DMS153 treated with DMSO at 0.1 percent for 48 hours (cell line): Measurements from ENCODE around the gene CARHSP1.
"Not testable (repeated sequence)": the region's sequence is repeated elsewhere in the genome, so short reads cannot be mapped to it uniquely, and the experiment has no call there.

Experiments used
- DNase-seq: peaks from one replicate; lab custom pipeline; 2025; ENCODE audit not compliant: unreplicated experiment; lab: John Stamatoyannopoulos, UW

Gene CARHSP1

DNA sequence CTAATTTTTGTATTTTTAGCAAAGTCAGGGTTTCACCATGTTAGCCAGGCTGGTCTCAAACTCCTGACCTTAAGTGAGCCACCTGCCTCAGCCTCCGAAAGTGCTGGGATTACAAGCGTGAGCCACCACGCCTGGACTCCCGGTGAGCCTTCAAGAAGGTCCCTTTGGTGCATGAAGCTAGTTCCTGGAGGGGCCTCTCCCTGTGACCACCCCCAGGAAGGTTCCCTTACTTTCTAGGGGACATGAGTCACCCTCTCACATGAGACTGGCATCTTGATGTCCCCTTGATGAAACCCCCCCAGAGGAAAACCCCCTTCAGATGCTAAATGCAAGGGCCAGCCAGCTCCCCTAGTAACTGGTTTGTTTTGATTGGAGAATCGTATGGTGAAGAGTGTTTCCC, 12.8 kb downstream of the CARHSP1 start:
- no peak for DNase-seq

GRCh38 chr16:8855051-8855786, 13.6 kb downstream of the CARHSP1 start:
- no peak for DNase-seq

GRCh38 chr16:8854298-8854948, 14.4 kb downstream of the CARHSP1 start:
- DNase-seq = no peak

DNA sequence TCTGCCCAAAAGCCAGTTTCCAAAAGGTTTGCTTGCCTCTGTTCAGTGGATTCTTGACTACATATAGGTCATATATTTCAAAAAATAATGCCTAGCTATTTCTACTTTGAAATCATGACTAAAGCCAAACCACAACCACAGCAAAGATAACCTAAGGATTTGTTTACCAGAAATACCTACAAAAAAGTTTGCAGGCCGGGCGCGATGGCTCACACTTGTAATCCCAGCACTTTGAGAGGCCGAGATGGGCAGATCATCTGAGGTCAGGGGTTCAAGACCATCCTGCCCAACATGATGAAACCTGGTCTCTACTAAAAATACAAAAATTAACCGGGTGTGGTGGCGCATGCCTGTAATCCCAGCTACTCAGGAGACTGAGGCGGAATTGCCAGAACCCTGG, 15.2 kb downstream of the CARHSP1 start:
- DNase-seq = no peak

- DNase-seq = no peak
Measured at GRCh38 chr16:8853150-8853549, 15.7 kb downstream of the CARHSP1 start.

DNA sequence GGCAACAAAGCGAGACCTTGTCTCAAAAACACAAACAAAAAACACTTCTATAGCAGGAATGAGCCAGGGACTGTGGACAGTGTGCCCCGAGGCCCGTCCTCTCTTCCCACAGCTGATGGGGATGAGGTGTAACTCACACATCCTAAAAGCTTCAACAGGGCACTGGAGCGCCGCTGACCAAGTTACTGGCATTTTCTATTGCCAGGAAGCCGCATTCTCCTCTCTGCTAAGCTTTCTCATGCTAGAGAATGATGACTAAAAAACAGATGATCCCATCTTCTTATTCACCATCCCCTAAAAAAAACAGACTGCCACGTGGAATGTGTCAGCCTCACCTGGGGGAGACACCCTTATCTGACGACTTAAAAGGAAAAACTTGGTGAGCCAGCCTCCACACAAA, 16.3 kb downstream of the CARHSP1 start:
- DNase-seq = no peak

GRCh38 chr16:8851761-8852403, 16.9 kb downstream of the CARHSP1 start:
- DNase-seq = no peak

DNA sequence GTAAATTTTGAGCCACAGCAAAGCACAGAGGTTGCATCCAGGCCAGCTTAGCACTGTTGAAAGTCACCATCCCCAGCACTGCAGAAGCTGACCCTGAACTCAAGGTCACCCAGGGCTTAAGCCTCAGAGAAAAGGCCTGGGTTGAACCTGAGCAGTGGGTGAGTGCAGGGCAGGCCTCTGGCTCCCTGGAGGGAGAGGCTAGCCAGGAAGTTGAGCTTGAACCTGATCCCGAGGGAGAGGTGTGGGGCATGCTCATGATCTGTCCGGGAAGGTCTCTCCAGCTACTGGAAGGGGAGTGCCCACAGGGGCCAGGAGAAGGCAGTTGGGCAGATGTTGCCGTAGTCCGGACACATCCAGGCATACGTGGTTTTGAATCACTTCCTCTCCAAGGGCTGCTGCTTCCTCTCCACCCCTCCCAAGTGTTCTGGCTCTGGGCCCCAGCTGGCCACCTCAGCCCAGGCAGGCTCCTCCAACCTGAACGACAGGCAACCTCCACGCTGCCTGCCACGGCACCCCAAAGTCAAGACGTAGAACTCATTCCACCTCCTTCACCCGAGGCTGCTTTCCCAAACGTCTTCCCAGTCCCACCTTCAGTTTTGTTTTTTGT, 18.4 kb downstream of the CARHSP1 start:
- DNase-seq = no peak

- DNase-seq = no peak
Measured at GRCh38 chr16:8849411-8850011, 19.3 kb downstream of the CARHSP1 start.

GRCh38 chr16:8848939-8849391, 19.8 kb downstream of the CARHSP1 start:
- DNase-seq = no peak

- no peak for DNase-seq
Measured at GRCh38 chr16:8848231-8848938, 20.4 kb downstream of the CARHSP1 start.

GRCh38 chr16:8847623-8848022, 21.2 kb downstream of the CARHSP1 start:
- no peak for DNase-seq

DNA sequence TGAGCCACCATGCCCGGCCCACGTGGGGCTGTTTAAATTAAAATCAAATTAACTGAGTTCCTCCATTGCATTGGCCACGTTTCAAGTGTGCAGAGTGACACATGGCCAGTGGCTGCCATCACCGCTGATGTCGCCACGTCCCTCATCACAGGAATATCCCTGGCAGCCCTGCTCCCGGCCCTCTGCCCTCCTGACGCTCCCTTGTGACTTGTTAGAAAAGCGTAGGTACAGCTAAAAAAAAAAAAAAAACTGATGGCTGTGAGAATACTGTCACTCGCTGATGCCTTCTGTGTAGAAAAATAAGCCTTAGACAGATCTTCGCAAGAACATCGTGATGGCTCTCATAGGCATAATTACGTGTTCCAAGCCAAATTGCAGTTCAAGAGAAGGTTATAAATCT, 21.7 kb downstream of the CARHSP1 start:
- DNase-seq = no peak

DNA sequence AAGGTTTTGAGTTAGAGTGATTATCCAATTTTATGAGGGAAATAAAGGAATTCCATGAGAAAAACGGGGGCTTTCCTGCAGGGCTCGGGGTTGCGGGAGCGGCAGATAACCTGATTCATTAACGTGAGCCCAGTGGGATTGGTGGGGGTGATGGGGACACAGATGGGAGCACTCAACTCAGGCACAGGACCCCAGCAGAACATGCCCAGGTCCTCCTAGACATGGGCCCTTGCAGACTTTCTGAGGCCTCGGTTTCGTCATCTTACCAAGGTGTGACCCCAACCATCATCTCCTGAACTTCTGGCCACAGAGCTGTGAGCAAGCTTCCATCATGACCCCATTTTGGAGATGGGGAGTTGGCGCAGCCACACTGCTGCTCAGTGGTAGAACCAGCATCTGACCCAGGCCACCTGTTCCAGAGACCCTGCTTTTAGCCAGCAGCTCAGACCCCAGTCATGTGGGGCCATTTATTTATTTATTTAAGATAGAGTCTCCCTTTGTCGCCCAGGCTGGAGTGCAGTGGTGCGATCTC, 22.3 kb downstream of the CARHSP1 start:
- DNase-seq = no peak

DNA sequence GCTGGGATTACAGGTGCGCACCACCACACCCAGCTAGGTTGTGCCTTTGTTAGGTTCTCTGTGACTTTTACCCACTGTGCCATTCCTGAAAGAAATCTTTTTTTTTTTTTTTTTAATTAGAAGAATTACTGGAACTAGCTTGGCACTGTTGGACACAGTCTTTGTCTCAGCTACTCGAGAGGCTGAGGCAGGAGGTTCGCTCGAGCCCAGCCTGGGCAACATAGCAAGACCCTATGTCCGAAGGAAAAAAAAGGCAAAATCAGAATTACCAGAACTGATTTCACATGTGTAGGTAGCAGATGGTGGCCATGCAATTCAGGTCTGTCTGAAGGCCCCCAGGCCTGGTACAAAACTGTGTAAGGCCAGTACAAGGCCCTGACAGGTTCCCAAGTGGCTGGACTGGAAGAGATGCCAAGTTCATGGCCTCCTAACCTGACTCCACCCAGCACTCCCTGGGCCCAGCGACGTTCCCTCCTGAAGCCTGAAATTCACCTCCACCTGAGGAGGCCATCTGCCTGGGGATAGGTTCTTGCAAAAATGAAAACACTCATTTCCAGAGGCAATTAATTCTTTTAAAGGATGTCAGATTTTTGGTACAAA, 23.0 kb downstream of the CARHSP1 start:
- no peak for DNase-seq

- DNase-seq = not testable (repeated sequence)
Measured at GRCh38 chr16:8843296-8843695, 25.5 kb downstream of the CARHSP1 start.

DNA sequence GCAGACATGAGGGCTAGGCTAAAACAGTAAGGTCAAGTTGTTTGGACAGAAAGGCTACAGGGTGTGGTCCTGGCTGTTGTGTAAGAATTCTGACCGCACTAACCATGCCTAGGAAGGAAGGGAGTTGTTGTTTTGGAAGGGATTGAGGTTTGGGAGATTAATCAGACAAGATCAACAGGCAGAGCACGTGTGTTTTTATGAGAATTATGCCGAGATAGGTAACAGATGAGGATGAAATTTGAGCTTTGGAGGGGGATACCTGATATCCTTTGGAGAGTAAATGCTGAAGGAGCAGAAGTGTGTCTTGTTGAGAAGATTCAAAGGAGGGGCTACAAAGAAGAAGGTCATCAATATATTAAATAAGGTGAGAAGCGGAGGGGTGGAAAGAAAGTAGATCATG, 26.8 kb downstream of the CARHSP1 start:
- not testable (repeated sequence) for DNase-seq

GRCh38 chr16:8837594-8837993, 31.2 kb downstream of the CARHSP1 start:
- DNase-seq = not testable (repeated sequence)

GRCh38 chr16:8836797-8837196, 32.0 kb downstream of the CARHSP1 start:
- not testable (repeated sequence) for DNase-seq

GRCh38 chr16:8832717-8833105, 36.1 kb downstream of the CARHSP1 start:
- DNase-seq = no peak
